Breast epithelium (tissue), 4 donors: ENCODE measurements around the gene HIP1R. TPM values are rescaled to one million over a fixed set of nuclear protein-coding genes. Genes with fewer than 3 reads are reported as not detected.

Experiments used
- DNase-seq, 2 donors: peaks; one replicate each; pipeline ENCODE4 v3.0.0-alpha.2; 2019; ENCODE audit warnings: low spot score in 2 of 2
- H3K27ac ChIP-seq, 2 donors: fragments of 200-600 bp; sonication (generic) in 1 of 2; one replicate each; pipeline ENCODE4 v1.5.1; 2016 to 2019; ENCODE audit warnings: mild to moderate bottlenecking in 1 of 2
- H3K27me3 ChIP-seq, 2 donors: fragments of 200-600 bp; sonication (generic) in 1 of 2; one replicate each; pipeline versions ENCODE4 v1.5.1 to v1.6.0; 2017 to 2019; ENCODE audit warnings: control low read depth in 1 of 2, mild to moderate bottlenecking in 1 of 2
- H3K36me3 ChIP-seq: fragments of 200-600 bp; one replicate; pipeline ENCODE4 v1.5.1; 2019
- H3K4me1 ChIP-seq, 2 donors: fragments of 200-600 bp; sonication (generic); one replicate each; pipeline ENCODE4 v1.5.1; 2016 to 2019; ENCODE audit warnings: control low read depth in 1 of 2
- H3K4me3 ChIP-seq, 3 donors: fragments of 200-600 bp; sonication (generic); 1 replicate in 2 of 3; 2 replicates in 1 of 3; pipeline ENCODE4 v1.5.1; 2016 to 2019; ENCODE audit warnings: mild to moderate bottlenecking in 3 of 3, moderate library complexity in 2 of 3
- H3K9me3 ChIP-seq, 2 donors: fragments of 200-600 bp; sonication (generic) in 1 of 2; one replicate each; pipeline ENCODE4 v1.5.1; 2016 to 2019; ENCODE audit warnings: control low read depth in 1 of 2
- CTCF ChIP-seq, 3 donors: fragments of 450-650 bp; IDR thresholded peaks; one replicate each; pipeline ENCODE4 v1.5.1; 2016 to 2017; ENCODE audit warnings: antibody characterized with exemption in 3 of 3, mild to moderate bottlenecking in 3 of 3, moderate library complexity in 3 of 3
- POLR2A ChIP-seq: fragments of 450-650 bp; IDR thresholded peaks from one replicate; pipeline ENCODE4 v1.6.1; 2016; ENCODE audit warnings: antibody characterized with exemption, mild to moderate bottlenecking, moderate library complexity
- POLR2AphosphoS5 ChIP-seq, 3 donors: sonication (generic); formaldehyde crosslinking; IDR thresholded peaks; one replicate each; pipeline ENCODE4 v1.6.1; 2017; ENCODE audit warnings: antibody characterized with exemption in 3 of 3
- intact Hi-C: fragments of 100-400 bp; cut with DNase I; formaldehyde crosslinking; loops from one replicate; pipeline ENCODE4 v1.15.1; 2023; ENCODE audit warnings: low total_unique reads
- total RNA-seq, 3 donors: library from RNA; depleted of rRNA; stranded (reverse); fragments of >200 nt; gene quantifications; one replicate each; pipeline ENCODE4 v1.1.0, GENCODE V29; 2016

Gene HIP1R
- total RNA-seq, 3 donors from 2014 or later = 17.8 to 83.3 (median 49.5) TPM

GRCh38 chr12:122867691-122868461 lies 32.6 kb downstream of the HIP1R start:
- DNase-seq = peak in 1 of 2 donors; percentile 49
- no peaks in the 10 kb centered on the region for H3K27me3 ChIP-seq
- H3K4me1 ChIP-seq = peaks cover 12 to 22% of the 10 kb centered on the region in 2 donors
- no peak for TF ChIP-seq CTCF (IDR thresholded peaks at IDR 0.05)
- no peak for TF ChIP-seq POLR2A
- peak in 1 of 3 donors; percentile 38 for TF ChIP-seq POLR2AphosphoS5 (IDR thresholded peaks at IDR 0.05)
- H3K9me3 ChIP-seq = no peaks in the 10 kb centered on the region
- H3K4me3 ChIP-seq = no peak overlapping the region
- peak overlapping the region; percentile 59 to 70 for H3K27ac ChIP-seq
- H3K36me3 ChIP-seq = no peaks in the 10 kb centered on the region
- intact Hi-C loops = no loop called here

- Histone ChIP-seq H3K4me1 (peaks cover 8 to 22% of the 10 kb centered on the region in 2 donors), H3K36me3 (no peaks in the 10 kb centered on the region), H3K9me3 (no peaks in the 10 kb centered on the region), H3K4me3 (no peak overlapping the region), H3K27me3 (no peaks in the 10 kb centered on the region), H3K27ac (peak overlapping the region; percentile 59 to 70)
- intact Hi-C loops = no loop called here
- TF ChIP-seq POLR2AphosphoS5 (IDR thresholded peaks at IDR 0.05) (no peak), CTCF (IDR thresholded peaks at IDR 0.05) (no peak)
- peak in 1 of 2 donors; percentile 41 for DNase-seq
Measured at GRCh38 chr12:122868471-122869177, 33.4 kb downstream of the HIP1R start.

- Histone ChIP-seq H3K4me1 (peaks cover 8 to 21% of the 10 kb centered on the region in 2 donors), H3K27me3 (no peaks in the 10 kb centered on the region), H3K9me3 (no peaks in the 10 kb centered on the region), H3K4me3 (no peak overlapping the region), H3K36me3 (no peaks in the 10 kb centered on the region), H3K27ac (peak overlapping the region in 1 of 2 donors; percentile 12)
- DNase-seq = no peak
- TF ChIP-seq POLR2AphosphoS5 (IDR thresholded peaks at IDR 0.05) (no peak), POLR2A (no peak), CTCF (IDR thresholded peaks at IDR 0.05) (no peak)
- intact Hi-C loops = no loop called here
Measured at GRCh38 chr12:122869207-122869973, 34.1 kb downstream of the HIP1R start.

GRCh38 chr12:122870163-122870842 lies 35.0 kb downstream of the HIP1R start:
- DNase-seq = peak in 1 of 2 donors; percentile 44
- peaks cover 8 to 21% of the 10 kb centered on the region in 2 donors for H3K4me1 ChIP-seq
- TF ChIP-seq POLR2AphosphoS5 (IDR thresholded peaks at IDR 0.05) = no peak
- no peak for TF ChIP-seq CTCF (IDR thresholded peaks at IDR 0.05)
- TF ChIP-seq POLR2A = no peak
- H3K27me3 ChIP-seq = no peaks in the 10 kb centered on the region
- H3K27ac ChIP-seq = peak overlapping the region; percentile 93 to 95
- H3K4me3 ChIP-seq = peak overlapping the region in 1 of 3 donors; percentile 33
- intact Hi-C loops = no loop called here
- H3K9me3 ChIP-seq = no peaks in the 10 kb centered on the region
- no peaks in the 10 kb centered on the region for H3K36me3 ChIP-seq
